Heart right ventricle (tissue), 16 donors: ENCODE results near the gene DLGAP1. TPM values are rescaled to one million over a fixed set of nuclear protein-coding genes. Genes with fewer than 3 reads are reported as not detected.

ENCODE experiments used
- ATAC-seq, 8 donors: fragments of 200-7000 bp; cut with Tn5 transposase; one replicate each; pipeline ENCODE4 v1.9.1; 2020; ENCODE audit warnings: mild to moderate bottlenecking in 8 of 8, moderate library complexity in 8 of 8, moderate number of reproducible peaks in 1 of 8
- DNase-seq, 2 donors: peaks; one replicate each; pipeline ENCODE4 v3.0.0-alpha.2; 2020
- H3K27ac ChIP-seq, 10 donors: fragments of 200-600 bp; sonication (generic) in 2 of 10; one replicate each; pipeline versions ENCODE4 v1.5.0 to v1.8.0; 2020 to 2022; ENCODE audit warnings: mild to moderate bottlenecking in 3 of 10
- H3K27me3 ChIP-seq, 7 donors: fragments of 200-600 bp; one replicate each; pipeline ENCODE4 v1.8.0; 2021 to 2022; ENCODE audit warnings: mild to moderate bottlenecking in 2 of 7
- H3K36me3 ChIP-seq, 9 donors: fragments of 200-600 bp; sonication (generic) in 1 of 9; one replicate each; pipeline versions ENCODE4 v1.5.0 to v1.8.0; 2020 to 2022; ENCODE audit warnings: mild to moderate bottlenecking in 2 of 9
- H3K4me1 ChIP-seq, 9 donors: fragments of 200-600 bp; sonication (generic) in 1 of 9; one replicate each; pipeline versions ENCODE4 v1.5.0 to v1.8.0; 2020 to 2022; ENCODE audit warnings: mild to moderate bottlenecking in 4 of 9
- H3K4me3 ChIP-seq, 10 donors: fragments of 200-600 bp; sonication (generic) in 2 of 10; one replicate each; pipeline versions ENCODE4 v1.5.0 to v1.8.0; 2020 to 2022; ENCODE audit warnings: mild to moderate bottlenecking in 7 of 10, moderate library complexity in 2 of 10
- H3K9me3 ChIP-seq, 11 donors: fragments of 200-600 bp in 10 of 11; sonication (generic) in 2 of 11; one replicate each; pipeline versions ENCODE4 v1.5.0 to v1.8.0; 2013 to 2022; ENCODE audit warnings: mild to moderate bottlenecking in 2 of 11, control low read depth in 1 of 11, moderate library complexity in 1 of 11
- CTCF ChIP-seq, 9 donors: fragments of 200-600 bp; sonication (generic) in 2 of 9; IDR thresholded peaks; one replicate each; pipeline versions ENCODE4 v1.5.0 to v1.8.0; 2021 to 2022; ENCODE audit warnings: antibody characterized with exemption in 9 of 9, mild to moderate bottlenecking in 5 of 9, moderate library complexity in 1 of 9
- WGBS, 2 donors: extraction: QIAGEN DNeasy Blood & Tissue Kit; methylation state at CpG; one replicate each; pipeline ENCODE4 v1.1.7; 2013; ENCODE audit warnings: inconsistent platforms in 1 of 2; 5-methylcytosine and 5-hydroxymethylcytosine counted together
- intact Hi-C, 10 donors: fragments of 100-400 bp; cut with DNase I; formaldehyde crosslinking; loops; one replicate each; pipeline versions ENCODE4 v1.11.1 to v1.14.2; 2022
- polyA plus RNA-seq, 2 donors: library from polyadenylated mRNA; stranded (reverse); fragments of 200-250 nt; gene quantifications; one replicate each; pipeline ENCODE4 v1.2.3, GENCODE V29; 2013
- total RNA-seq, 10 donors: library from RNA; stranded (reverse); fragmentation: NEBNext Ultra II Directional in 3 of 10; extraction: Animal tissue kit (Norgen Biotek cat#: 25700) in 3 of 10; gene quantifications; one replicate each; pipeline versions ENCODE4 v1.2.1 to v1.2.4, GENCODE V29; 2021 to 2023
- donor health status: Arrhythmogenic right ventricular cardiomyopathy.
- donor health status: ischemic (EF 13 %, LVEDD 7.1; RV severe dilation, severe dysfunction).
- donor health status: healthy with polysubstance abuse.
- donor health status: DM: no; HTN: yes; CAD: no.
- donor health status: DM: no; HTN: no; CAD: no.
- donor health status: ischemic (EF 25% LVEDD 6.9; RV normal size, moderate dysfunction).
- donor health status: ischemic (EF 25% LVEDD 5.7; RV mildly dilated, moderate dysfunction).
- donor health status: healthy.
- donor health status: DM: yes; HTN: yes; CAD: no.
- donor health status: Ischemic cardiomyopathy.
- donor health status: ischemic (EF 35%, LVEDD 5.7; RV mildly dilated, moderate dysfunction).
- donor health status: nonischemic (EF 11% LVEDD 7.7; RV severe dilation, severe dysfunction).
- donor health status: DM: yes; HTN: yes; CAD: no.
- donor health status: PGD.
- donor health status: ischemic (EF 29% LVEDD 5.4; RV normal size, mild dysfunction).
- donor health status: nonischemic (EF 23%, LVEDD 6.1; RV moderate dilation, normal function).

The DLGAP1 gene
- total and polyA plus RNA-seq, 12 donors = 0.07 to 7.2 (median 1.0) TPM; not detected in 2

- Histone ChIP-seq H3K4me1 (no peaks in the 10 kb centered on the region), H3K4me3 (no peak overlapping the region), H3K9me3 (peaks cover 0 to 4% (median 0%) of the 10 kb centered on the region in 11 donors), H3K27me3 (no peaks in the 10 kb centered on the region), H3K36me3 (no peaks in the 10 kb centered on the region), H3K27ac (no peak overlapping the region)
- ATAC-seq (no peak), DNase-seq (no peak)
- intact Hi-C loops = no loop called here
- no peak for TF ChIP-seq CTCF (IDR thresholded peaks at IDR 0.05)
Measured at GRCh38 chr18:3824101-3824500, 631.0 kb downstream of the DLGAP1 start.

GRCh38 chr18:3823073-3823472, 632.0 kb downstream of the DLGAP1 start:
- no peaks in the 10 kb centered on the region for H3K4me1 ChIP-seq
- intact Hi-C loops = no loop called here
- no peak overlapping the region for H3K4me3 ChIP-seq
- no peak for TF ChIP-seq CTCF (IDR thresholded peaks at IDR 0.05)
- no peaks in the 10 kb centered on the region for H3K27me3 ChIP-seq
- WGBS, 2 donors = 92 to 93% methylated on average over 3 of the region's 3 CpGs
- ATAC-seq (no peak), DNase-seq (no peak)
- peaks cover 0 to 4% (median 0%) of the 10 kb centered on the region in 11 donors for H3K9me3 ChIP-seq
- H3K36me3 ChIP-seq = no peaks in the 10 kb centered on the region
- H3K27ac ChIP-seq = no peak overlapping the region

- ATAC-seq (no peak), DNase-seq (no peak)
- H3K27ac ChIP-seq = no peak overlapping the region
- TF ChIP-seq CTCF (IDR thresholded peaks at IDR 0.05) = no peak
- WGBS, 2 donors = 72 to 82% methylated on average over 4 of the region's 4 CpGs
- peaks cover 0 to 4% (median 0%) of the 10 kb centered on the region in 11 donors for H3K9me3 ChIP-seq
- no peaks in the 10 kb centered on the region for H3K27me3 ChIP-seq
- H3K4me3 ChIP-seq = no peak overlapping the region
- no peaks in the 10 kb centered on the region for H3K36me3 ChIP-seq
- H3K4me1 ChIP-seq = peaks cover 0 to 4% (median 0%) of the 10 kb centered on the region in 9 donors
- intact Hi-C loops = no loop called here
Measured at GRCh38 chr18:3821524-3821923, 633.6 kb downstream of the DLGAP1 start.

- peaks cover 0 to 4% (median 0%) of the 10 kb centered on the region in 9 donors for H3K4me1 ChIP-seq
- intact Hi-C loops = loop anchor here in 1 of 10 donors (10.0 kb wide), 1 partner anchor 75 kb away; no protein-coding TSS in a partner anchor
- no peak for ATAC-seq
- TF ChIP-seq CTCF (IDR thresholded peaks at IDR 0.05) = no peak
- WGBS, 2 donors = 49 to 52% methylated on average over 7 of the region's 7 CpGs
- H3K4me3 ChIP-seq = no peak overlapping the region
- no peaks in the 10 kb centered on the region for H3K9me3 ChIP-seq
- no peak for DNase-seq
- no peaks in the 10 kb centered on the region for H3K27me3 ChIP-seq
- no peaks in the 10 kb centered on the region for H3K36me3 ChIP-seq
- H3K27ac ChIP-seq = no peak overlapping the region
Measured at GRCh38 chr18:3819961-3820360, 635.1 kb downstream of the DLGAP1 start.
